Effector CD4-positive, alpha-beta T cell (primary cell): ENCODE data around the gene DOCK4.
A peak's percentile ranks its signal among the peaks of the same experiment; 100 is the strongest.

ENCODE experiments used
- DNase-seq: peaks from one replicate; pipeline ENCODE4 v3.0.0-alpha.2; 2020

The DOCK4 gene

DNA sequence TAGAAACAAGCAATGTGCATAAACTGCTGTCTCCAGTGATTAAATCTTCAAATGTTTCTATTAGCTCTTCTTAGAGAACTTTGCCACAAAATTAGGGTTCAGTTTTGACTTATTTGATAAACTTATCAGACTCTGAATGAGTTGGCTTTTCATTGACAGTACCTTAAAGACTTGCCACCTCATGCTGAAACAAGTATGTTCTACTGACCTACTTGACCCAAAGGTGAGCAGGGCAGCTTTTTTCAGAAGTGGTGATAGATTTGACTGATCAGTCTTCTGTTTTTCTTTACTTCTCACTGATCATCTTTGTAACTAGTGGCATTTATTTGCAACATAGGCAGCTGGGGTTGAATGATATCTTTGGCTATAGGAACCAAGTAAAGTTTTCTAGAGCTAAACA is 8.1 kb upstream of the DOCK4 start:
- no peak for DNase-seq

GRCh38 chr7:112213735-112214134 is 7.5 kb upstream of the DOCK4 start:
- DNase-seq = no peak

- no peak for DNase-seq
Measured at GRCh38 chr7:112212571-112212970, 6.4 kb upstream of the DOCK4 start.

GRCh38 chr7:112211348-112211907 is 5.2 kb upstream of the DOCK4 start:
- no peak for DNase-seq

DNA sequence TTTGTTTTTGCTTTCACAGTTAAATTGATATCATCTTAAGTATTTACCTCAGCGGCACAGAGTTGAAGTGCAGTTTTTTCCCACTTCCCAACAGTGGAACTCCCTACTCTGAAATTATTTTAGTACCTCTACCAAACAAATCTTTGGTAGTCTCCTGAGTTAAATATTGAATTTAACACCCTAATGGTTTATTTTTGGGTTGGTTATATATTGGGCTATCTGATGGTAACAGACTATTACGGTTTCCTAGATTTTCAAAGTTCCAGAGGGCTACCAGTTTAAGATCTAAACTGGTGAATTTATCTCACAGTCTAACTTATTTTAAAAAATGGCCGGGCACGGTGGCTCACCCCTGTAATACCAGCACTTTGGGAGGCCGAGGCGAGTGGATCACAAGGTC is 1.6 kb upstream of the DOCK4 start:
- no peak for DNase-seq

DNA sequence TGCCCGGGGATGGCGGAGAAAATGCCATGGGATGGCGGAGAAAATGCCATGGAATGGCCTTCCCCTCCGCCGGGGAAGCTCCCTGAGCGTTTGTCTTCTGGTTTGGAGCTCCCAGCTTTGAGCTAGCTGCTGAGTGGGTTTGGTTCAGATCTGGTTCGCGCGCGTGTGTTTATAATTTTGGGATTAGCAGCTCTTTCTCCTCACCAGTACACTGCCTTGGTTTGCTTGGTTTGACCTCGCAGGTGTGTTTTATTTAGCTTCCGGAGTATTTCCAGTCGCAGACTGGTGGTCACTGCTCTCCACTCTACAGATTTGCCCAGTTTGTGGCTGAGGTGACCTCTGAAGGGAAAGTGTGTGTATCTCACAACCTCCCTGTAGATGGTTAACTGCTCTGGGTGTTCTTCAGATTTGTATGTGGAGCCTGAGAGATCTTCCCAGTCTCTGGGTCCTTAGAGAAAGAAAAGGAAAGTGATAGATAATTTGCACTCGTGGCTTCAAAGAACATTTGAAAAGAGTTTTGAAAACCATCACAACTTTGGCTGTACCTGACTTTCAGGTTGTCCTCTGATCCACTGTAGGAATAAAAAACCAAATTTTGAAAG is 893 bp upstream of the DOCK4 start:
- no peak for DNase-seq

GRCh38 chr7:112205343-112206237 is 609 bp downstream of the DOCK4 start:
- peak; percentile 29 for DNase-seq

GRCh38 chr7:112204499-112205342 is 1.5 kb downstream of the DOCK4 start:
- no peak for DNase-seq

DNA sequence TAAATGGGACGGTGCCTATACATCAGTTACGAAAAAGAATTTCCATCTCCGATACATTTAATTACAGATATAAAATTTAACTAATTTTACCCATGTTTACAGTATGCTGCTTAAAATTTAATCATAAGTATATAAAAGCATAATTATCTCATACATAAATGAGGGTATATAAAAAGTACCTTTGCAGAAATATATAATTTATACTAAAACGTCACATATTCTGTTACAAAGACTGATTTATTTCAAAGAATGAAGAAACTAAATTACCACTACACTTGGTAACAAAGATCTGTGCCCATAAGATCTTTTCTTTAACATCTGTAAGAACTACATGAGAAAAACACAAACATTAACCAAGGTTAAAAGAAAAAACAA is 2.8 kb downstream of the DOCK4 start:
- DNase-seq = no peak

DNA sequence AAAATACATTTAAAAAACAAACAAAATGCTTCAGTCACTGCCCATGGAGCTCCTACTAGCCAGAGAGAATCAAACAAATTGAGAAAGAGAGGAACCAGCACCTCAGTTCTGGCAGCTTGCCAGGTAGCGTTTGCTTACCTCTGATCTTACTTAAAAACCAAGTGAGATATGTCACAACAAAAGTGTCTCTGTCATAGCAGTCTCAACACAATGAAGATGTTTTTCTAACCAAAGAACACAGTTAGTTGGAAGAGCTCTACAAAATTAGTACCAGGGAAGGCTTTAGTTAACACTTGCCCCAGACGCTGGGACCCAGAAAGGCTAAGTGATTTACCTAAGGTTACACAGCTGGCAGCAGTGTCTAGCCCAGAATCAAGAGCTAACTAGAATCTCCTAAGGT is 3.4 kb downstream of the DOCK4 start:
- peak; percentile 26 for DNase-seq

GRCh38 chr7:112201839-112202238 is 4.4 kb downstream of the DOCK4 start:
- no peak for DNase-seq

DNA sequence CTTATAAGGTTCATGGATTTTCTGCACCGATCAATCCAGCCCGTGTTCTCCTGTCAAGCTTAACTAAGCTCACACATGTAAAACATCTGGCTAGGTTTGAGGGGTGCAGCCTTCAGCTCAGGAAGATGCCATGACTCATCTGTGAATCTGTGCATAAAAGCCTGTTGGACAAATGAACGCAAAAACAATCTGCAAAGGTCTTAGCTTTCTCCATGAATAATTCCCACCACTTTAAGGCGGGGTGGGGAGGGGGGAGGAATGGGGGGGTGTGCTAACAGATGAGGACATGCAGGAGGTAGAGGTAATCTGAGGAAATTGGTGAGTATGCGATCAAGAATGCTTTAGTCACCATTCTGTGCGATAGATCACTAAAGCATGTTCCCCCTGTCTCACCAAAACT is 4.8 kb downstream of the DOCK4 start:
- DNase-seq = no peak

GRCh38 chr7:112199672-112200071 is 6.5 kb downstream of the DOCK4 start:
- no peak for DNase-seq

GRCh38 chr7:112199035-112199655 is 7.1 kb downstream of the DOCK4 start:
- no peak for DNase-seq

DNA sequence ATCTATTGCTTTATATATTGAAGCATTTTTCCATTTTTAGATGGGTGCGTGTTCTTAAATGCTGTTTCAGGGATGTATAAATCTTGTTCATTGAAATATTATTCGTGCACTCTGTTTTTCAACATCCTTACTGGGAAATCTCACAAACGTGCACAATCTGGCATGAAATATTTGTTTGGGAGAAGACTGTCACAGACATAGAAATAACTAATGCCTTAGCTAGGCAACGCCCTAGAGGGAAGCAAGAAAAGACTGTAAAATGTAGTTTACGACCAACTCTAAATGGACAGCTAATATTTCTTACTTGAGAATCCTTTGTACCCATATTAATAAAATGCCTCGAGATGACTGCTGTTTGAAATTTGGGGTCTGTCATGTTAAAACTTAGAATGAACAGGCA is 8.9 kb downstream of the DOCK4 start:
- no peak for DNase-seq

DNA sequence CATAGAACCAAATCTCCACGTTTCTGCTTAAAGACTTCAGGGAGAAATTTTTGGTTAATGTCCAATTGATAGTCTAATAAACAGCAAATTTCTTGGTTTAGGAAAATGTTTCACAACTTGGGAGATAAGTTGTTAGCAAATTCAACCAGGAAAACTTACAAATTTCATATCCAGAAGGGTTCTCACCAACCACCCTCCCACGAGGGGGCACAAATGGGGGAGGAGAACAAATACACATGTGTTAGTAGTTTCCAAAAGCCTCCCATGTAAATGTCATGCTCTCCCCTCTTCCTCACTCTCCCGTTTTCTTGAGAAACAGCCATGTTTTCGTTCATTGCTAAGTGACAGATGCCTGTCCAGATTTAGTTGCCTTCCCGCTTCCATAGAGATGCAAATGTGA is 10.5 kb downstream of the DOCK4 start:
- no peak for DNase-seq

- no peak for DNase-seq
Measured at GRCh38 chr7:112193915-112194502, 12.2 kb downstream of the DOCK4 start.

DNA sequence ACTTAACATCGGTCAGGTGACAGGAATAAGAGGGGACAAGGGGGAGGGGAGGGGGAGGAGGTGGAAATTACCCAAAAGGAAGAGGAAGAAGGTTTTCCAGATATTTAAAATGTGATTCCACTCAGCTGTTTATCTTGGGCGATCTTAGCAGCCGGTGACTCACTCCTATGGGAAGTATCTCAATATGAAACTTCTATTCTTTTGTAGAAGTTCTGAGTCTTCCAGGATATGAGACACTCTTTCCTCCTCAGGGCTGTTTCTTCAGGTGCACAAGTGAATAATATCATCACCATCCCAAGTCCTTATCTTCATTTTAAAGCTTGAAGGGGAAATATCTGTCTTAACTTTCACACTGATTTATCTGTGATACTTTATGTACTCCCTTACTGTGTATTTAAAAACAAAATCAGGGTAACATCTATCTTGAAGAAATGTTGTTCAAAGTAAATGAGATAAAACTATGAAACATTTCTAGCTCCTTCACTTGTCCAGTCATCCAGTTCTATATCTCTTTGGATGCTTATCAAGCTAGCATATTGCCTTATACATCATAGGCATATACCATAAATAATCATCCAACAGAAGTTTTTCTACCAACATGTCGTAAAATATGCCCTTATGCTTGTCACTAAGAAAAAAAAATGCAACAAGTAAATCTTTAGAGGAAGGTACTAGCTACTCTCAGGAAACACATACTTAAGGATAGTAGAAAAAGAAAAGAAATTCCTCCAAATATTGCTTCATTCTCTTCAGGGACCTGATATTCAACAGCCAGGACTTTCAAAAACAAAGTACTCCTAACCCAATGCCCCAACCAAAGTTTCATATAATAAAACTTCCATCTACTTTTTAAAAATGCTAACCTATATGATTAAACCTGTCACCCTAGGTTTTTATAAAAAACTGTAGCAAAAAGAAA is 13.7 kb downstream of the DOCK4 start:
- no peak for DNase-seq

GRCh38 chr7:112190120-112190519 is 16.1 kb downstream of the DOCK4 start:
- no peak for DNase-seq

DNA sequence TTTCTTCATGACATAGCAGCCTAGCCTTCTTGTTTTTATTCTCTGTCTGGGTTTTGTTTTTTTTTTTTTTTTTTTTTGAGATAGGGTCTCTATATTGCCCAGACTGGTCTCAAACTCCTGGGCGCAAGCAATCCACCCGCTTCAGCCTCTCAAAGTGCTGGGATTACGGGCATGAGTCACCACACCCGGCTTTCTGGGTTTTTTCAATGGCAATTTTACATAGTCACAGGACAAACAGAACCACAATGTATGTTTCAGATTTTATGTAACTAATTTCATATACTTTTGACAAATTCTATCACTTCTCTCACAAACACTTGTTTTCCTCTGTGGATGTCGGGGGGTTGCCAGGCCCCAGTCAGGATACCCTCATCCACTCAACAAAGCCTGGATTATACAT is 16.5 kb downstream of the DOCK4 start:
- no peak for DNase-seq

DNA sequence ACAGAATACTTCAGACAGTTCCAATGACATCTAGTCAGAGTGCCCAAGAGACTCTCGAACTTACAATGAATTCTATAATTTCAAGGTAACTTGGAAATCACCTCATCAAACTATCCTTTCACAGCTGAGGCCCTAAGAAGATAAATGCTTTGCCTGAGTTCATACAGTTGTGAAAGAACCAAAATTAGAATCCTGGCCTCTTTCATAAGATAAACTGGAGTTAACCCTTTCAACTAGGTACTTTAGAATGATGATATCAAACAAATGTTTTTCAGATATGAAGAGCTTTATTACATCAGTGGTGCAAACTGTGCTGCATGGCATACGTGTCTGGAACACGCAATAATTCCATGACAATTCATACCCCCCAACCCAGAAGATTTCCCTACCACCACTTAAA is 17.9 kb downstream of the DOCK4 start:
- no peak for DNase-seq
